ENCODE data around the gene B4GALT7. TPM values are rescaled to one million over a fixed set of nuclear protein-coding genes. Genes with fewer than 3 reads are reported as not detected.
A peak's percentile ranks its signal among the peaks of the same experiment; 100 is the strongest.

Gene B4GALT7
- total RNA-seq, 1 donor from 2014 or later = 14.5 TPM

- DNase-seq = no peak
Measured at GRCh38 chr5:177594071-177594470, 5.9 kb upstream of the B4GALT7 start.

DNA sequence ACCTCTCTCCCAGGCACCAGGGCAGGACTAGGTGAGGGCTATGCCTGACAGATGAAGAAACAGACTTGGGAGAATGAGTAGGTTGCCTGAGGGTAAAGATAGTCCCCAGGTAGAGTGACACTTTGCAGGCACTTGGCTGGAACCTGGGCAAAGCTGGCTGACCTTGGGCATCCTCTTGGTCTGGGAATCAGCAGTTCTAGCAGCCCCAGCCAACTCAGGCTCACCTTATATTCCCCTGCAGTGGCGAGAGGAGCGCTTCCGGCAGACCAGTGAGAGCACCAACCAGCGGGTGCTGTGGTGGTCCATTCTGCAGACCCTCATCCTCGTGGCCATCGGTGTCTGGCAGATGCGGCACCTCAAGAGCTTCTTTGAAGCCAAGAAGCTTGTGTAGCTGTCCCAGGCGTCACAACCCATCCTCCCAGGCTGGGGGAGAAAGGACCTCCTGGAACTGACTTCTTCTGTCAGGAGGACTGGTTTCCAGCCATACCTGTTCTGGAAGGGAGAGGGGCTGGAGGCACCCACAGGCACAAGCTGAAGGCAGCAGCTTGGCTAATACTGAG, 4.8 kb upstream of the B4GALT7 start:
- DNase-seq = no peak

- DNase-seq = no peak
Measured at GRCh38 chr5:177595991-177596774, 3.7 kb upstream of the B4GALT7 start.

DNA sequence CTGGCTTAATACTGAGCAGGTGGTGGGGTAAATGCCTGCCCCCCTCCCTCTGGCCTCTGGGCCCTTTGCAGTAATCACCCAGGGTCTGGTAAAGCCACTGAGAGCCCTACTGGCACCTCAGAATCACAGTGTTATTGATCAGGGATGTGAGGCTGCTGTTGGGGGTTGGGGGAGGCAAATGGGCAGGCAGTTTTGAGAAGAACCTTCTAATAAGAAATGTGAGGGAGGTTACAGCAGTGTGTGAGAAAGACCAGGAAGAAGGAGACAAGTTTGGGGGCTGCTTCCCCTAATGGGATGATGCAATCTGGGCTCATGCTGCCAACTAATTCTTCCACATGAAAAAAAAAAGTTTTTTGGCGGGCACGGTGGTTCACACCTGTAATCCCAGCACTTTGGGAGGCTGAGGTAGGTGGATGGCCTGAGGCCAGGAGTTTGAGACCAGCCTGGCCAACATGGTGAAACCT, 3.1 kb upstream of the B4GALT7 start:
- no peak for DNase-seq

DNA sequence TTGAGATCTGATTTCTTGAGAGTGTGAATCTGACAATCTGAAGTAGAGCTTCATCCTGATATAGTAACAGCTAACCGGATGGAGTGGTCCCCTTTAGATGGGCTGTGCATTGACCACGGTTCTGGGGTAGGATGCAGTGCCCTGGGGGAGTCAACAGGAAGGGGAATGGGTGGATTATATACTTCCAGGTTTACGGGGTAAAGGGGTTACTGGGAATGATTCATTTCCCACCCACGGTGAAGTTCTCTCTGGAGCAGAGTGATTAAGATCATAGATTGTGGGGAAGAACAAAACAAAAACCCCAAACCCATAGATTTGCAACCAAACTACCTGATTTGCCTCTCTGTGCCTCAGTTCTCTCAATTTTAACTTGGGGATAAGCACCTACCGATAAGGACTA, 1.5 kb upstream of the B4GALT7 start:
- no peak for DNase-seq

DNA sequence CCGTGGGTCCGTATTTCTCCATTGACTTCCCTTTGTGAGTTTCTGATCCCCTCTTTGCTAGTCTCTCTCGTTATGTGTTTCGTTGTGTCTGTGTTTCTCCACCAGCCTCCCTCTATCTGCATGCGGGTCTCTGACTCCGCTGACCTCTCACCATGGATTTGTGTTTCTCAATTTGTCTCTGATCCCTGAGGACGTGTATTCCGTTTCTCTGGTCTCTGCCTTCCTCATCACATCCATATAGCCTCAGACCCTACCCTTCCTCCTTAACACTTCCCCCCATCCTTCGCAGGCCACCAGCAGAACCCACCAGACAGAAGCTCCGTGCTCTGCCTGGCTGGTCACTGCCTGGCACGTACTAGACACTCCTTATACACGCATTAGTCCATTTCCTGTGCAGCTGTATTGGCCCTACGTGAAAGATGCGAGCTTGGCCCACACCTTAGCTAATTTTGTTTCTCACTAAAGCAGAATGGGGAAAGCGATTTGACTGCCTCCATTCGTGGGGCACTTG, 631 bp downstream of the B4GALT7 start:
- peak; percentile 22 for DNase-seq

GRCh38 chr5:177601126-177601525, 1.2 kb downstream of the B4GALT7 start:
- no peak for DNase-seq

DNA sequence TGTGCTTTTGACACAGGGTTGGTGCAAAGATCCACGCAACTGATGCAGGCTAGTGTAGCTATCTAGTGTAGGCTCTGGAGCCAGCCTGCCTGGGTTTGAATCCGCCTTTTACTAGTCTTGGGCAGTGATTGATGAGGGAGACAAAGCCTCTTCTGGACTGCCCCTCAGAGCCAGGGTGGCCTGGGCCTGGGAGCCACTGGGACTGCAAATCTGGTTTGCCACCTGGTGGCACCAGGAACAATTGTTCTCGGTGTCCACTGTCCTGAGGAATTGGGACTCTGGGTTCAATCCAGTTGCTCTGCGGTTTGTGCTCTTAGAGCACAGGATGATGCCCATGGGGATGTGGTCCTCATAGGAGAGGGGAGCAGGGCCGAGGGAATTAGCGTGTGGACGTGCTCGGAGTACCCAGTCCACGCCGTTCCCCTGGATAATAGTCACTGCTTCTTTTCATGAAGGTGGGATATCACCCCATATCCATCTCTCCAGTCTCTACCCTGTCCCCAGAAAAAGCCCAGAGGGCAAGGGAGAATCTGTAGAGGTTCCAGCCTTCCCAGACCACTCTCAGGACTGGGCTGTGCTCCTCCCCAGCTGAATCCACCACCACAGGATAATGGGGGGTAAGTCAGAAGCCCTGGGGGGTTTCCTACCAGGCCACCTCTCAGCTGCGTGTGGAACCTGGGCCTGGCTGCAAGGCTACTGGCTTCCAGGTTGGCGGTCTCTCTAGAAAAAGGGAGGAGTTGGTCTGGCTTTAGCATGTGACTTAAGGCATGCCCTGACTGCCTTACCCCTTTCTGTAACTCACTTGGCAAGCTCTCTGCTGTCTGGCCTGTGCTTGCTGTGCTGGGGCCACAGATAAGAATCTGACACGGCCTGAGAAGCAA, 1.9 kb downstream of the B4GALT7 start:
- no peak for DNase-seq

DNA sequence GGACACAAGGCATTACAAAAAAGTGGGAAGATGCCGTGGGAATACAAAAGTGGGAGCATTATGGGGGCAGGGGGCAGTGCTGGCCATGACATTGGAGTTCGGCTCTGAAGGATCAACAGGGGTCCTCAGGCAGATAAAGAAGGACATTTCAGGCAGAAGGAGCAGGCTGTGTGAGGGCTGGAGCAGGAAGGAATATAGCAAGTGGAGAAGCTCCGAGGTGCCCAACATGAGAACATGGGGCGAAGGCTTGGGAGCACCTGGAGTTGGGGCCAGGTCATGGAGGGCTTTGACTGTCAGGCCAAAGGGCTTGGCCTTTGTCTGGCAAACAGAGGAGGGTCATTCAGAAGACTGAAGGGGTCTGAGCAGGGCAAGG, 2.5 kb downstream of the B4GALT7 start:
- DNase-seq = no peak

DNA sequence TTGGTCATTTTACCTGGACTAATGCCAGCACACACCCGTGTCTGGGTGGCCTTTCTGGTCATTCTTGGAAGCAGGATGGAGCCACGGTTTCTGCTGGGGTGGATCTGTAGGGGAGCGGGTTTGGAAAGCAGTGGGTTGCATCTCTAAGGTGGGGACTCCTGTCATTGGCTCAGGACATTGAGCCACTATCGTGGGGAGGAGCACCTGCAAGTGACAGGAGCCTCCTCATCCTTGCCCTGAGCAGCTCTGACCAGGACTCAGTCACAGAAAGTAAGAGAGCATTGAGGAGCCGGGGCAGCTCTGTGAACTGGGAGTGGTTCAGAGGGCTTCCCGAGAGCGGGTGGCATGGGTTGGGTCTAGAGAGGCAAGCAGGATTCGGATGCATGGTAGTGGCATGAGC, 3.7 kb downstream of the B4GALT7 start:
- DNase-seq = no peak

GRCh38 chr5:177604116-177604521, 4.2 kb downstream of the B4GALT7 start:
- DNase-seq = no peak

- DNase-seq = no peak
Measured at GRCh38 chr5:177604656-177605055, 4.7 kb downstream of the B4GALT7 start.

- DNase-seq = no peak
Measured at GRCh38 chr5:177605078-177605477, 5.1 kb downstream of the B4GALT7 start.

- DNase-seq = no peak
Measured at GRCh38 chr5:177605667-177606066, 5.7 kb downstream of the B4GALT7 start.

- DNase-seq = no peak
Measured at GRCh38 chr5:177606071-177607051, 6.4 kb downstream of the B4GALT7 start.

- no peak for DNase-seq
Measured at GRCh38 chr5:177607115-177607451, 7.2 kb downstream of the B4GALT7 start.

DNA sequence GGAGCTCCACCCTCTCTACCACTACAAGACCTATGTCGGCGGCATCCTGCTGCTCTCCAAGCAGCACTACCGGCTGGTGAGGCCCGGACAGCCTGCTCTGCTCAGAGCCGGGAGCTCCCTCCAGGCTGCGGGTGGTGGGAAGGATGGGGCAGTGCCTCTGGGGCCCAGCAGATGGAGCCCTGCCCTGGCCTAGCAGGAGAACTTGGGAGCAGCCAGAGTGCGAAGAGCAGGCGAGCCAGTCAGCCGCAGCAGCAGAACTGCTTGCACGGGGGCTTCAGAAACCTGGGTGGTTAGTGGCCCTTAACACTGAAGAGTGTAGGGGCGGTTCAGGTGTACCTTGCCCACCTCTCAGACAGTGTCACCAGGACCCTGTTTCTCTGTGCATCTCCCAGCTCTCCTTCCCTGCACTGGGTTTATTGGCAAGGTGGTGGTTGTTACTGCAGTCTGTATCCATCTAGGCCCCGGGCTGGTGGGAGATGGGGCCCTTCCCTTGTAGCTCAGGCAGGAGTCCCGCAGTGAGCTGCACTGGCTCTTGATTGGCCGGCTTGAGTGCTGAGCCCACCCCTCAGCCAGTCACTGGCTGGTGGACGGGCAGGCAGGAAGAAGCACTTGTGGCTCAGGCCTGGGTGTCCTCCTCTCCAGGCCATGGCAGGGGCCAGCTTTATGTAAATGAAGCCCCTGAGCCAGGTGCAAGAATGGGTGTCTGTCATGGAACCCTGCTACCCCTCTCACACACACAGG, 7.7 kb downstream of the B4GALT7 start:
- DNase-seq = peak; percentile 88

GRCh38 chr5:177608243-177609075, 8.5 kb downstream of the B4GALT7 start:
- DNase-seq = no peak

DNA sequence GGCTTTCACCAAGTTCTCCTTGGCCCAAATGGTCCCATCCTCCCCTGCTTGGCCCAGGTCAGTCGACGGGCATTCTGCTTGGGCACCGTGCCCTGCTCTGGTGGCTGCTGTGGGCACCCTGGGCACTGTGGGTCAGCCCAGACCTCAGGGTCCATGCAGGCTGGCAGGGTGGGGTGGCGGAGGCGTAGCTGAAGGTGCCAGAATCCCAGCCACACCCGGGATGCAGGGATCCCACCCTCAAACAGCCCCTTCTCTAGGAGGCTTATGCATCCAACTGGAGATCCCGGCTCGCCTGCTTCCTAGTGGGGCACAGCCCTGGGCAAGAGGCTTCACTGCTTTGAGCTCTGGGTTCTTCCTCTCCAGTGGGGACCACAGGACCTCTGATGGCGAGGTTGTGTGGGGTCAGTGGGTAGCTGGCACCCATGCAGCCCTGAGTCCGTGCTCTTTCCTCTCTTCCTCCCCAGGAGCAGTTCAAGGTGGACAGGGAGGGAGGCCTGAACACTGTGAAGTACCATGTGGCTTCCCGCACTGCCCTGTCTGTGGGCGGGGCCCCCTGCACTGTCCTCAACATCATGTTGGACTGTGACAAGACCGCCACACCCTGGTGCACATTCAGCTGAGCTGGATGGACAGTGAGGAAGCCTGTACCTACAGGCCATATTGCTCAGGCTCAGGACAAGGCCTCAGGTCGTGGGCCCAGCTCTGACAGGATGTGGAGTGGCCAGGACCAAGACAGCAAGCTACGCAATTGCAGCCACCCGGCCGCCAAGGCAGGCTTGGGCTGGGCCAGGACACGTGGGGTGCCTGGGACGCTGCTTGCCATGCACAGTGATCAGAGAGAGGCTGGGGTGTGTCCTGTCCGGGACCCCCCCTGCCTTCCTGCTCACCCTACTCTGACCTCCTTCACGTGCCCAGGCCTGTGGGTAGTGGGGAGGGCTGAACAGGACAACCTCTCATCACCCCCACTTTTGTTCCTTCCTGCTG, 9.4 kb downstream of the B4GALT7 start:
- no peak for DNase-seq
